H1 (cell line): Measurements from ENCODE around the gene KRTAP6-1.

Experiments used
- CBX5 ChIP-seq: fragments of 300-800, 300-1000 bp; sonication (generic); IDR thresholded peaks from 2 replicates; pipeline ENCODE4 v1.7.1; 2016; ENCODE audit warnings: antibody characterized with exemption, low read length, low read depth
- CTCF ChIP-seq, 3 experiments: IDR thresholded peaks; 1 replicate in 2 of 3; 2 replicates in 1 of 3; pipeline versions ENCODE4 v1.5.1 to v1.6.1; 2011; ENCODE audit warnings: low read length in 3 of 3, mild to moderate bottlenecking in 3 of 3, inconsistent platforms in 2 of 3, low read depth in 1 of 3, moderate library complexity in 1 of 3; ENCODE audit not compliant: insufficient read depth in 1 of 3; ENCODE audit errors: control extremely low read depth in 1 of 3
- EGR1 ChIP-seq: IDR thresholded peaks from 2 replicates; pipeline ENCODE4 v1.6.1; 2011; ENCODE audit warnings: low read depth, low read length, borderline replicate concordance
- JUND ChIP-seq: IDR thresholded peaks from 2 replicates; pipeline ENCODE4 v1.6.1; 2011; ENCODE audit warnings: mild to moderate bottlenecking, improper control_type of control experiment, low read length
- MAX ChIP-seq: IDR thresholded peaks from 2 replicates; pipeline ENCODE4 v1.6.1; 2012; ENCODE audit warnings: inconsistent platforms
- POLR2A ChIP-seq, 2 experiments: IDR thresholded peaks; 1 replicate in 1 of 2; 2 replicates in 1 of 2; pipeline ENCODE4 v1.6.1; 2011; ENCODE audit warnings: low read depth in 2 of 2, low read length in 2 of 2, mild to moderate bottlenecking in 2 of 2; ENCODE audit errors: control extremely low read depth in 1 of 2
- SIN3A ChIP-seq, 2 experiments: IDR thresholded peaks in 1 of 2; conservative IDR thresholded peaks in 1 of 2; 2 replicates each; pipeline ENCODE4 v1.6.1; 2011 to 2012; ENCODE audit warnings: low read length in 2 of 2, improper control_type of control experiment in 1 of 2, low read depth in 1 of 2, mild to moderate bottlenecking in 1 of 2
- TBP ChIP-seq: IDR thresholded peaks from 2 replicates; pipeline ENCODE4 v1.6.1; 2011; ENCODE audit warnings: low read depth, low read length, improper control_type of control experiment
- YY1 ChIP-seq: IDR thresholded peaks from 2 replicates; pipeline ENCODE4 v1.6.1; 2011; ENCODE audit warnings: low read depth, mild to moderate bottlenecking, low read length

- TF ChIP-seq TBP (no peak), YY1 (no peak), JUND (no peak), SIN3A (conservative IDR thresholded peaks at IDR 0.05 in 1 of 2, IDR thresholded peaks at IDR 0.05 in 1 of 2; ENCODE audit: low read depth in 1 of 2, low read length in 2 of 2) (no peak), POLR2A (IDR thresholded peaks at IDR 0.05; ENCODE audit: control extremely low read depth in 1 of 2, low read depth in 2 of 2, low read length in 2 of 2) (no peak), EGR1 (no peak), CTCF (IDR thresholded peaks at IDR 0.05; ENCODE audit: control extremely low read depth in 1 of 3, insufficient read depth in 1 of 3, low read depth in 1 of 3, low read length in 3 of 3) (peak in 1 of 3 experiments; percentile 52; a peak in 1 of 4 replicates), MAX (no peak), CBX5 (no peak)
Observed at GRCh38 chr21:30605968-30606367, 7.8 kb downstream of the KRTAP6-1 start.
